Measurements from ENCODE around the gene C3orf20.
"Not testable (repeated sequence)": the region's sequence is repeated elsewhere in the genome, so short reads cannot be mapped to it uniquely, and the experiment has no call there.

C3orf20 gene

GRCh38 chr3:14703128-14703750, 28.3 kb downstream of the C3orf20 start:
- DNase-seq, result no peak

GRCh38 chr3:14703791-14704190, 28.9 kb downstream of the C3orf20 start:
- no peak for DNase-seq

GRCh38 chr3:14706096-14706495, 31.2 kb downstream of the C3orf20 start:
- DNase-seq, result no peak

- DNase-seq, result no peak
Observed at GRCh38 chr3:14716591-14716990, 41.6 kb downstream of the C3orf20 start.

GRCh38 chr3:14717307-14717706, 42.4 kb downstream of the C3orf20 start:
- DNase-seq, result no peak

- no peak for DNase-seq
Observed at GRCh38 chr3:14718539-14718938, 43.6 kb downstream of the C3orf20 start.

- no peak for DNase-seq
Observed at GRCh38 chr3:14719006-14719405, 44.1 kb downstream of the C3orf20 start.

GRCh38 chr3:14721126-14721864, 46.4 kb downstream of the C3orf20 start:
- DNase-seq, result no peak

- no peak for DNase-seq
Observed at GRCh38 chr3:14725013-14725412, 50.1 kb downstream of the C3orf20 start.

GRCh38 chr3:14725564-14726440, 50.9 kb downstream of the C3orf20 start:
- DNase-seq, result no peak

GRCh38 chr3:14726441-14726780, 51.5 kb downstream of the C3orf20 start:
- no peak for DNase-seq

GRCh38 chr3:14728113-14728512, 53.2 kb downstream of the C3orf20 start:
- DNase-seq, result no peak

GRCh38 chr3:14730703-14731382, 55.9 kb downstream of the C3orf20 start:
- no peak for DNase-seq

- no peak for DNase-seq
Observed at GRCh38 chr3:14740983-14741382, 66.0 kb downstream of the C3orf20 start.

GRCh38 chr3:14741510-14741909, 66.6 kb downstream of the C3orf20 start:
- DNase-seq, result no peak

GRCh38 chr3:14744556-14744955, 69.6 kb downstream of the C3orf20 start:
- no peak for DNase-seq

GRCh38 chr3:14750650-14751049, 75.7 kb downstream of the C3orf20 start:
- DNase-seq, result no peak

- DNase-seq, result not testable (repeated sequence)
Observed at GRCh38 chr3:14752979-14753378, 78.0 kb downstream of the C3orf20 start.

- DNase-seq, result no peak
Observed at GRCh38 chr3:14757153-14757700, 82.3 kb downstream of the C3orf20 start.

- DNase-seq, result no peak
Observed at GRCh38 chr3:14758297-14758696, 83.4 kb downstream of the C3orf20 start.

- no peak for DNase-seq
Observed at GRCh38 chr3:14758959-14759358, 84.0 kb downstream of the C3orf20 start.

- no peak for DNase-seq
Observed at GRCh38 chr3:14760185-14760584, 85.2 kb downstream of the C3orf20 start.

- DNase-seq, result no peak
Observed at GRCh38 chr3:14761121-14761672, 86.3 kb downstream of the C3orf20 start.
